Naive thymus-derived CD4-positive, alpha-beta T cell (primary cell): Measurements from ENCODE around the gene VAMP7. TPM values are rescaled to one million over a fixed set of nuclear protein-coding genes. Genes with fewer than 3 reads are reported as not detected.

ENCODE experiments used
- ATAC-seq: fragments of 150-1000 bp; cut with Tn5 transposase; 2 replicates; pipeline ENCODE4 v1.10.0; 2021; ENCODE audit warnings: mild to moderate bottlenecking, moderate library complexity
- CTCF ChIA-PET: fragments of 350-600 bp; sonication (Branson Sonifier 250); formaldehyde crosslinking; loops from one replicate; lab custom pipeline; 2021; ENCODE audit warnings: antibody characterized with exemption; lab: Charles Lee
- POLR2A ChIA-PET: fragments of 350-600 bp; sonication (Branson Sonifier 250); formaldehyde crosslinking; loops from one replicate; lab custom pipeline; 2021; ENCODE audit warnings: antibody characterized with exemption, inconsistent platforms; lab: Charles Lee
- DNase-seq, 9 donors: peaks; one replicate each; pipeline versions ENCODE4 v3.0.0 to v3.0.0-alpha.2; 2020 to 2022; ENCODE audit warnings: mixed read lengths in 1 of 9
- H3K27ac ChIP-seq: one replicate; pipeline ENCODE4 v1.7.0; 2013; ENCODE audit warnings: mild to moderate bottlenecking, low read depth, low read length, moderate library complexity
- H3K27me3 ChIP-seq, 2 donors: one replicate each; pipeline ENCODE4 v1.7.0; 2013; ENCODE audit warnings: low read length in 2 of 2, mild to moderate bottlenecking in 2 of 2, moderate library complexity in 2 of 2; ENCODE audit not compliant: control insufficient read depth in 2 of 2, insufficient read depth in 2 of 2
- H3K36me3 ChIP-seq, 3 experiments: 1 replicate in 2 of 3; 2 replicates in 1 of 3; pipeline ENCODE4 v1.7.0; 2013; ENCODE audit warnings: low read length in 3 of 3, mild to moderate bottlenecking in 3 of 3, moderate library complexity in 1 of 3; ENCODE audit not compliant: insufficient read depth in 3 of 3, control insufficient read depth in 2 of 3
- H3K4me1 ChIP-seq, 2 donors: one replicate each; pipeline ENCODE4 v1.7.0; 2013; ENCODE audit warnings: low read length in 2 of 2, mild to moderate bottlenecking in 2 of 2, moderate library complexity in 1 of 2; ENCODE audit not compliant: control insufficient read depth in 2 of 2, insufficient read depth in 2 of 2
- H3K4me3 ChIP-seq: 2 replicates; pipeline ENCODE4 v1.7.0; 2013; ENCODE audit warnings: mild to moderate bottlenecking, low read length
- H3K9me3 ChIP-seq, 3 experiments: 1 replicate in 2 of 3; 2 replicates in 1 of 3; pipeline ENCODE4 v1.7.0; 2013; ENCODE audit warnings: low read length in 3 of 3; ENCODE audit not compliant: control insufficient read depth in 2 of 3
- H3K27ac Mint-ChIP-seq, 9 donors: one replicate each; pipeline ENCODE4 v1.8.0; 2020 to 2022; ENCODE audit warnings: mixed read lengths in 9 of 9, mild to moderate bottlenecking in 8 of 9, moderate library complexity in 5 of 9, inconsistent platforms in 2 of 9
- H3K27me3 Mint-ChIP-seq, 5 donors: one replicate each; pipeline ENCODE4 v1.8.0; 2021 to 2022; ENCODE audit warnings: mixed read lengths in 5 of 5, mild to moderate bottlenecking in 1 of 5
- H3K36me3 Mint-ChIP-seq, 5 donors: one replicate each; pipeline ENCODE4 v1.8.0; 2020 to 2022; ENCODE audit warnings: mixed read lengths in 5 of 5, mild to moderate bottlenecking in 3 of 5, inconsistent platforms in 1 of 5
- H3K4me1 Mint-ChIP-seq, 7 donors: one replicate each; pipeline ENCODE4 v1.8.0; 2020 to 2022; ENCODE audit warnings: mixed read lengths in 7 of 7, mild to moderate bottlenecking in 3 of 7, inconsistent platforms in 1 of 7
- H3K4me3 Mint-ChIP-seq, 10 donors: one replicate each; pipeline ENCODE4 v1.8.0; 2020 to 2022; ENCODE audit warnings: mild to moderate bottlenecking in 10 of 10, mixed read lengths in 10 of 10, moderate library complexity in 6 of 10, inconsistent platforms in 2 of 10
- H3K9me3 Mint-ChIP-seq, 11 donors: one replicate each; pipeline ENCODE4 v1.8.0; 2020 to 2022; ENCODE audit warnings: mixed read lengths in 11 of 11, mild to moderate bottlenecking in 4 of 11, inconsistent platforms in 1 of 11, moderate library complexity in 1 of 11
- intact Hi-C, 2 donors: fragments of 100-400 bp; cut with micrococcal nuclease; formaldehyde crosslinking; loops; one replicate each; pipeline ENCODE4 v1.15.1; 2023
- polyA plus RNA-seq, 2 donors: library from polyadenylated mRNA; unstranded; fragments of 300-500 nt; fragmentation: Illumina TruSeq; gene quantifications; one replicate each; pipeline ENCODE4 v1.2.3, GENCODE V29; 2021
- total RNA-seq, 6 experiments: library from RNA in 5 of 6; stranded (reverse) in 5 of 6; gene quantifications; 1 replicate in 5 of 6; 2 replicates in 1 of 6; pipeline ENCODE4 v1.2.3 and lab custom pipeline; 2021 to 2026

VAMP7 gene
- total and polyA plus RNA-seq, 7 experiments from 2014 or later: 18.5 to 61.2 (median 21.2) TPM

GRCh38 chrX:155938132-155938531 lies 57.0 kb downstream of the VAMP7 start:
- Mint-ChIP-seq H3K27ac (no peak overlapping the region), H3K4me3 (no peak overlapping the region), H3K36me3 (peaks cover 0 to 55% (median 18%) of the 10 kb centered on the region in 5 donors), H3K27me3 (no peaks in the 10 kb centered on the region), H3K4me1 (peaks cover 0 to 9% (median 0%) of the 10 kb centered on the region in 7 donors), H3K9me3 (peaks cover 0 to 12% (median 2%) of the 10 kb centered on the region in 11 donors)
- Histone ChIP-seq H3K27ac (no peak overlapping the region), H3K36me3 (peaks cover 0 to 8% (median 0%) of the 10 kb centered on the region in 3 experiments), H3K4me3 (no peak overlapping the region), H3K4me1 (no peaks in the 10 kb centered on the region), H3K27me3 (no peaks in the 10 kb centered on the region), H3K9me3 (no peaks in the 10 kb centered on the region)
- intact Hi-C loops: no loop called here
- DNase-seq: no peak
- ATAC-seq: no peak
- POLR2A ChIA-PET: no interaction called here
- CTCF ChIA-PET: no interaction called here

GRCh38 chrX:155949098-155949497 lies 68.0 kb downstream of the VAMP7 start:
- POLR2A ChIA-PET: no interaction called here
- Histone ChIP-seq H3K27ac (no peak overlapping the region), H3K9me3 (no peaks in the 10 kb centered on the region), H3K4me1 (no peaks in the 10 kb centered on the region), H3K4me3 (no peak overlapping the region), H3K36me3 (no peaks in the 10 kb centered on the region), H3K27me3 (no peaks in the 10 kb centered on the region)
- Mint-ChIP-seq H3K27ac (no peak overlapping the region), H3K4me3 (no peak overlapping the region), H3K27me3 (peaks cover 0 to 7% (median 0%) of the 10 kb centered on the region in 5 donors), H3K36me3 (peaks cover 5 to 14% (median 9%) of the 10 kb centered on the region in 5 donors), H3K4me1 (no peaks in the 10 kb centered on the region), H3K9me3 (peaks cover 0 to 10% (median 0%) of the 10 kb centered on the region in 11 donors)
- intact Hi-C loops: no loop called here
- DNase-seq (no peak), ATAC-seq (no peak)
- CTCF ChIA-PET: no interaction called here

- Histone ChIP-seq H3K4me1 (no peaks in the 10 kb centered on the region), H3K27ac (no peak overlapping the region), H3K27me3 (no peaks in the 10 kb centered on the region), H3K4me3 (no peak overlapping the region), H3K36me3 (no peaks in the 10 kb centered on the region), H3K9me3 (no peaks in the 10 kb centered on the region)
- no peak for ATAC-seq
- Mint-ChIP-seq H3K36me3 (peaks cover 0 to 10% (median 0%) of the 10 kb centered on the region in 5 donors), H3K27me3 (peaks cover 0 to 4% (median 0%) of the 10 kb centered on the region in 5 donors), H3K9me3 (peaks cover 0 to 7% (median under 1%) of the 10 kb centered on the region in 11 donors), H3K27ac (no peak overlapping the region), H3K4me1 (no peaks in the 10 kb centered on the region), H3K4me3 (no peak overlapping the region)
- ChIA-PET POLR2A (no interaction called here), CTCF (no interaction called here)
- no peak for DNase-seq
- intact Hi-C loops: no loop called here
These were observed 70.2 kb downstream of the VAMP7 start for GRCh38 chrX:155951237-155951789.

- Mint-ChIP-seq H3K27ac (no peak overlapping the region), H3K9me3 (peaks cover 0 to 7% (median 0%) of the 10 kb centered on the region in 11 donors), H3K4me3 (no peak overlapping the region), H3K27me3 (peaks cover 0 to 4% (median 0%) of the 10 kb centered on the region in 5 donors), H3K4me1 (no peaks in the 10 kb centered on the region), H3K36me3 (peaks cover 0 to 9% (median 0%) of the 10 kb centered on the region in 5 donors)
- ATAC-seq: no peak
- no peak overlapping the region for H3K4me3 ChIP-seq
- ChIA-PET POLR2A (no interaction called here), CTCF (no interaction called here)
- intact Hi-C loops: no loop called here
- H3K9me3 ChIP-seq: no peaks in the 10 kb centered on the region
- no peak for DNase-seq
- H3K36me3 ChIP-seq: no peaks in the 10 kb centered on the region
- no peak overlapping the region for H3K27ac ChIP-seq
- no peaks in the 10 kb centered on the region for H3K4me1 ChIP-seq
- H3K27me3 ChIP-seq: no peaks in the 10 kb centered on the region
These were observed 71.9 kb downstream of the VAMP7 start for GRCh38 chrX:155953055-155953454.

- Mint-ChIP-seq H3K27ac (no peak overlapping the region), H3K4me3 (no peak overlapping the region), H3K27me3 (peaks cover 0 to 4% (median 0%) of the 10 kb centered on the region in 5 donors), H3K36me3 (peaks cover 0 to 9% (median 0%) of the 10 kb centered on the region in 5 donors), H3K9me3 (peaks cover 0 to 7% (median 0%) of the 10 kb centered on the region in 11 donors), H3K4me1 (no peaks in the 10 kb centered on the region)
- no peak for ATAC-seq
- no peak for DNase-seq
- no peaks in the 10 kb centered on the region for H3K36me3 ChIP-seq
- H3K4me3 ChIP-seq: no peak overlapping the region
- intact Hi-C loops: no loop called here
- POLR2A ChIA-PET: no interaction called here
- H3K4me1 ChIP-seq: no peaks in the 10 kb centered on the region
- no peaks in the 10 kb centered on the region for H3K27me3 ChIP-seq
- CTCF ChIA-PET: no interaction called here
- no peaks in the 10 kb centered on the region for H3K9me3 ChIP-seq
- H3K27ac ChIP-seq: no peak overlapping the region
These were observed 73.6 kb downstream of the VAMP7 start for GRCh38 chrX:155954793-155955192.

GRCh38 chrX:155956099-155956498 lies 75.0 kb downstream of the VAMP7 start:
- Mint-ChIP-seq H3K4me3 (no peak overlapping the region), H3K36me3 (peaks cover 0 to 9% (median 0%) of the 10 kb centered on the region in 5 donors), H3K9me3 (peaks cover 0 to 7% (median 0%) of the 10 kb centered on the region in 11 donors), H3K4me1 (no peaks in the 10 kb centered on the region), H3K27me3 (peaks cover 0 to 4% (median 0%) of the 10 kb centered on the region in 5 donors), H3K27ac (no peak overlapping the region)
- intact Hi-C loops: no loop called here
- H3K36me3 ChIP-seq: no peaks in the 10 kb centered on the region
- no peaks in the 10 kb centered on the region for H3K9me3 ChIP-seq
- POLR2A ChIA-PET: no interaction called here
- no peak overlapping the region for H3K4me3 ChIP-seq
- no peaks in the 10 kb centered on the region for H3K27me3 ChIP-seq
- ATAC-seq (no peak), DNase-seq (no peak)
- H3K27ac ChIP-seq: no peak overlapping the region
- no peaks in the 10 kb centered on the region for H3K4me1 ChIP-seq
- CTCF ChIA-PET: no interaction called here

- DNase-seq (no peak), ATAC-seq (no peak)
- Histone ChIP-seq H3K27me3 (no peaks in the 10 kb centered on the region), H3K36me3 (no peaks in the 10 kb centered on the region), H3K27ac (no peak overlapping the region), H3K4me3 (no peak overlapping the region), H3K4me1 (no peaks in the 10 kb centered on the region), H3K9me3 (no peaks in the 10 kb centered on the region)
- no peak overlapping the region for H3K4me3 Mint-ChIP-seq
- CTCF ChIA-PET: no interaction called here
- H3K27me3 Mint-ChIP-seq: peaks cover 0 to 4% (median 0%) of the 10 kb centered on the region in 5 donors
- POLR2A ChIA-PET: no interaction called here
- H3K4me1 Mint-ChIP-seq: no peaks in the 10 kb centered on the region
- peaks cover 0 to 7% (median 0%) of the 10 kb centered on the region in 11 donors for H3K9me3 Mint-ChIP-seq
- H3K36me3 Mint-ChIP-seq: peaks cover 0 to 9% (median 0%) of the 10 kb centered on the region in 5 donors
- intact Hi-C loops: no loop called here
- no peak overlapping the region for H3K27ac Mint-ChIP-seq
These were observed 75.5 kb downstream of the VAMP7 start for GRCh38 chrX:155956649-155957048.
